GM12892 (cell line): ENCODE results near the gene PPP1R17.

Source experiments
- POLR2A ChIP-seq: IDR thresholded peaks from 2 replicates; pipeline ENCODE4 v1.6.1; 2011; ENCODE audit warnings: low read depth, low read length, control low read depth
- POLR2AphosphoS5 ChIP-seq: IDR thresholded peaks from 2 replicates; pipeline ENCODE4 v1.6.1; 2011; ENCODE audit warnings: low read depth, low read length, control low read depth

GRCh38 chr7:31741852-31742251 lies 54.8 kb downstream of the PPP1R17 start:
- no peak for TF ChIP-seq POLR2A
- no peak for TF ChIP-seq POLR2AphosphoS5
